Measurements from ENCODE around the gene GATA5.

Gene GATA5

DNA sequence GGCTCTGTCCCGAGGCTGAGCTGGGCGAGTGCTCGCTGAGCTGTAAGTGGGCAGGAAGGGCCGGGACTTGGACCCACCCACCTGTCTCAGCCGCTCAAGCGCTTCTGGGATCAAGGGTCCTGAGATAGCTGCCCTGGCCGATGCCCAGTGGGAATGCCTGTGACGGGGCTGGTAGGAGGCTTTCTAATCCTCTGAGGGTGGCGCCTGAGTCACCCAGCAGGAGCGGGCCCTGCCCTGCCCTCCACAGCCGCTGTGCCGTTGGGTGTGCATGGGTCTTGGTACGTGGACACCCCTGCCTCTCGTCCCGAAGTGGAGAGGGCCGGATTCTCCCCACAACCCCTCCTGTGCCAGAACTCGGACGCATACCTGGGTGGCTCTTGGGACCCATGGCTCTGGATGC lies 43.1 kb upstream of the GATA5 start:
- no peak for FAIRE-seq
- TF ChIP-seq, protein P1, sequence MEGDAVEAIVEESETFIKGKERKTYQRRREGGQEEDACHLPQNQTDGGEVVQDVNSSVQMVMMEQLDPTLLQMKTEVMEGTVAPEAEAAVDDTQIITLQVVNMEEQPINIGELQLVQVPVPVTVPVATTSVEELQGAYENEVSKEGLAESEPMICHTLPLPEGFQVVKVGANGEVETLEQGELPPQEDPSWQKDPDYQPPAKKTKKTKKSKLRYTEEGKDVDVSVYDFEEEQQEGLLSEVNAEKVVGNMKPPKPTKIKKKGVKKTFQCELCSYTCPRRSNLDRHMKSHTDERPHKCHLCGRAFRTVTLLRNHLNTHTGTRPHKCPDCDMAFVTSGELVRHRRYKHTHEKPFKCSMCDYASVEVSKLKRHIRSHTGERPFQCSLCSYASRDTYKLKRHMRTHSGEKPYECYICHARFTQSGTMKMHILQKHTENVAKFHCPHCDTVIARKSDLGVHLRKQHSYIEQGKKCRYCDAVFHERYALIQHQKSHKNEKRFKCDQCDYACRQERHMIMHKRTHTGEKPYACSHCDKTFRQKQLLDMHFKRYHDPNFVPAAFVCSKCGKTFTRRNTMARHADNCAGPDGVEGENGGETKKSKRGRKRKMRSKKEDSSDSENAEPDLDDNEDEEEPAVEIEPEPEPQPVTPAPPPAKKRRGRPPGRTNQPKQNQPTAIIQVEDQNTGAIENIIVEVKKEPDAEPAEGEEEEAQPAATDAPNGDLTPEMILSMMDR (IDR thresholded peaks at IDR 0.05; ENCODE audit: insufficient read depth, missing control alignments) = no peak
- DNase-seq (ENCODE audit: insufficient read length, low spot score) = no peak

DNA sequence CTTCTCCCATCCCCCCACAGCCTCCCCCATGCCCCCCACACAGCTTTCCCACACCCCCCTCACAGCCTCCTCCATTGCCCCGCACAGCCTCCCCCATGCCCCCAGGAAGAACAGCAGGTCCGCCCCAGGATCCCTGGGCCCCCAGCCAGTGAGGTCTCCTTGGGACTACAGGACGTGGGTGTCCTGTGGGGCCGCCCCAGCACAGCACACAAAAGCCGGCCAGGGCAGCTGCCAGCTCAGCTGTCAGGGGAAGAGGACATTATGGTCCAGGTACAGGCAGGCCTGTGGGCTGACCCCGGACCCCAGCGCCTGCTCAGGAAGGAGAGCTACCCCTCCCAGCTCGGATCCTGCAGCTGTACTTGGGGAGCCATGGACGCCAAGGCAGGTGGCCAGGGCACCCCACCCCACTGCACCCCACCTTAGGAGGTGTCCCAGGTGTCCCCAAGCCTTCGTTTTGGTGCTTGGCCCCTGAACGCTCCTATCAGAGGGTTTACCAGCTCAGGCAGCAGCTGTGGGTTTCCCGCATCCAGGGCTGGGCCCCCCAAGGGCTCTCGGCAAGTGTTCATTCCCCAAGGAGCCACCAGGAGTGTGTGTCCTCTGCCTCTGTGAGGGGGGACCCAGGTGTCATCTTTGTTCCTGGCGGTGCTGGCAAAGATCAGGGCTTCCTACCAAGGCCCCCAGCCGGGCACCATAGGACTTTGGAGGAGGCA lies 42.3 kb upstream of the GATA5 start:
- no peak for FAIRE-seq

DNA sequence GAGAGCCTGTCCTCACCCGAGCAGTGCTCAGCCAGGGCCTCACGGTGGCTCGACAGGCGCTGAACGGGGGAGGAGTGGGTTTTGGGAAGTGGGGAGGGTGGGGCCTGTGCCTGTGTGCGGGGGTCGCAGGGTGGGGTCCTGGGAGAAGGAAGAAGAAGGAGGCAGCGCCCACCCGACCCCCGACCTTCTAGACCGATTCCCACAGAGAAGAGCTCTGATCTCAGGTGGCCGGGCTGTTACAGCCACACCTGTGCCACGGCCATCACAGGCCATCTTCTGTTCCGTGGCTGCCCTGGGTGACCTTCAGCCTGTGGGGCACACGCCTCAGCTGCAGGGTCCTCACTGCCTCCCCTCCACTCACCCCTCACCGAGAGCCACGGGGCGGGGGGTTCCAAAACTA lies 41.4 kb upstream of the GATA5 start:
- DNase-seq (ENCODE audit: insufficient read length, low spot score) (no peak), FAIRE-seq (no peak)
- TF ChIP-seq, protein P1 (IDR thresholded peaks at IDR 0.05; ENCODE audit: insufficient read depth, missing control alignments) = no peak

More for the DNA sequence above, 42.3 kb upstream of the GATA5 start:
- no peak for DNase-seq (ENCODE audit: insufficient read length, low spot score)
- TF ChIP-seq, protein P1 (IDR thresholded peaks at IDR 0.05; ENCODE audit: insufficient read depth, missing control alignments) = no peak

DNA sequence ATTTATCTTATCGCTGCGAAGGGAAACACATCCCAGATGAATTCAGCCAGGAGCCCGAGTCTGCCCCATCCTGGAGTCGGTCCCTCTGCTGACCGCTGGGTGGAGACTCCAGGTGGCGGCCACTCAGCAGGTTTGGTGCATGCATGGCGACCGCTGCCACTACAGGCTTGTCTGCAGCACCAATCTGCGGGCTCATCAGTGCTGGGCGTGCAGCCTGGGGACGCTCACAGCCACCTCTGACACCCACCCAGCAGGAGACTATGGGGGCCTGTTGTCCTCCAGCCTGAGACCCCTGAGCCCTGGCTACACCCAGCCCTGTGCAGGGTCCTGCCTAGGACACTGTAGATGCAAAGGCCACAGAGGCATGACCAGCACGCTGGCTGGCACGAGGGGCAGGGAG lies 40.5 kb upstream of the GATA5 start:
- no peak for DNase-seq (ENCODE audit: insufficient read length, low spot score)
- no peak for FAIRE-seq
- TF ChIP-seq, protein P1 (IDR thresholded peaks at IDR 0.05; ENCODE audit: insufficient read depth, missing control alignments) = no peak

DNA sequence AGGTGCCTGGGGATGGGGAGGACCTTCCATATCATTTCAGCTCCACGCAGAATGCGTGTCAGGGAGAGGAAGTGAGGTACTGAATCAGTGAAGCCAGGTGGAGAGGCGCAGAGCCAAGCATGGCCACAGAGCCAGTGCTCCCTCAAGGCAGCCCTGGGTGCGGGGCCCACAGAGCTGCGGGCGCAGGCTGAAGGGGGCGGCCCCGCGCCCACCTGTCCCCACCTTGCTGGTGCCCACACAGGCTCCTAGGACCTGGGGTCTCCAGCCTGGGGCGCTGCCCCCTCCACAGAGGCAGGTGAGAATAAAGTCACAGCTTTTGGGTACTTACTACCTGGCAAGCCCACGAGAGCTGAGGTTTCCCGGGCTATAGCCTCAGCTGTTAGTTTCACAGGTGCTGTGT lies 40.0 kb upstream of the GATA5 start:
- FAIRE-seq (no peak), DNase-seq (ENCODE audit: insufficient read length, low spot score) (no peak)
- TF ChIP-seq, protein P1 (IDR thresholded peaks at IDR 0.05; ENCODE audit: insufficient read depth, missing control alignments) = no peak

DNA sequence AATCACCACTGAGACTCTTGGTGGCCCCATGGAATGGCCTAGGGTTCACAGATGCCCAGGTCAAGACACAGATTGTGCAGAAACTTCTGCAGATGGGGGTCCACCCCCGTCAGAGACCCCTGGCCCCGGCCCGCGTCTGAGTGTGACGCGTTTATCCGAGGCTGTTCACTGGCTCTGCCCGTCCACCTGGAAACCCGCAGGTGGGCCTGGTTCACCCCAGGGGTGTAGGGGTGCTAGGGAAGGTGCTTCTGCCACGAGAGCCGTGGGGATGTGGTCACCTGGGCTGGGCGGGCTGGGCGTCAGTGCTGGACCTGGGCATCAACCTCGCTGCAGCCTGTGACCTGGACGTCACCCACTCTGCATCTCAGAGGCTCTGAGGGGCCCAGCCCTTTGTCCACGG lies 39.5 kb upstream of the GATA5 start:
- TF ChIP-seq, protein P1 (IDR thresholded peaks at IDR 0.05; ENCODE audit: insufficient read depth, missing control alignments) = no peak
- FAIRE-seq (no peak), DNase-seq (ENCODE audit: insufficient read length, low spot score) (no peak)

DNA sequence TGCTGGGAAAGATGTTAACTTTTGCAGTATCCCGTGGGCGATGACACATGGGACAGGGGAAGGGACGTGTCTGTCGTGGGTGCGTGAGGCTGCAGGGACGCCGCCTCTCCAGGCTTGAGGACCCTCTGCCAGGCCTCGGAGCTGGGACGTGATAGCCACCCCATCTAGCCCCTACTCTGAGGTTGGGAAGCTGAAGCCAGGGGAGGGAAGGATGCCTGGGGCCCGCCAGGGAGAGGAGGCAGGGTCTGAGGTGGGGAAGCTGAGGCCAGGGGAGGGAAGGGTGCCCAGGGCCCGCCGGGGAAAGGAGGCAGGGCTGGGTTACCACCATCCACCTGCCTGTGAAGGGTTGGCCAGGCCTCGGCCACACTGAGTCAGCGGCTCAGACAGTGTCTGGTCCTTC lies 38.2 kb upstream of the GATA5 start:
- DNase-seq (ENCODE audit: insufficient read length, low spot score) = no peak
- FAIRE-seq = no peak
- TF ChIP-seq, protein P1 (IDR thresholded peaks at IDR 0.05; ENCODE audit: insufficient read depth, missing control alignments) = no peak
